Brain microvascular endothelial cell (primary cell): ENCODE measurements around the gene AHSG.

ENCODE experiments used
- DNase-seq: peaks from one replicate; pipeline ENCODE4 v3.0.0-alpha.2; 2020
- H3K27ac ChIP-seq: fragments of 250-450 bp; sonication (Bioruptor Pico); 2 replicates; pipeline ENCODE4 v1.5.1; 2020; ENCODE audit warnings: mild to moderate bottlenecking, moderate library complexity
- H3K27me3 ChIP-seq: fragments of 250-450 bp; sonication (Bioruptor Pico); replicated peaks from 2 replicates; pipeline ENCODE4 v1.5.1; 2020; ENCODE audit warnings: mild to moderate bottlenecking
- H3K36me3 ChIP-seq: fragments of 250-450 bp; sonication (Bioruptor Pico); replicated peaks from 2 replicates; pipeline ENCODE4 v1.5.1; 2020; ENCODE audit warnings: mild to moderate bottlenecking
- H3K4me3 ChIP-seq: 2 replicates; pipeline ENCODE4 v1.5.1; 2011; ENCODE audit warnings: low read depth, mild to moderate bottlenecking, control low read depth, low read length, moderate library complexity
- in situ Hi-C: cut with HindIII; loops from 2 replicates; pipeline ENCODE4 v1.10.0; 2017; ENCODE audit warnings: low sequenced_read_pairs, low pct_ligation_motif_present
- TF ChIP-seq, protein P1 (sequence below): IDR thresholded peaks from 2 replicates; pipeline ENCODE4 v1.5.1; 2011; ENCODE audit warnings: low read depth, mild to moderate bottlenecking, moderate library complexity, low read length, control low read depth, inconsistent platforms; ENCODE audit errors: missing control alignments

The AHSG gene

DNA sequence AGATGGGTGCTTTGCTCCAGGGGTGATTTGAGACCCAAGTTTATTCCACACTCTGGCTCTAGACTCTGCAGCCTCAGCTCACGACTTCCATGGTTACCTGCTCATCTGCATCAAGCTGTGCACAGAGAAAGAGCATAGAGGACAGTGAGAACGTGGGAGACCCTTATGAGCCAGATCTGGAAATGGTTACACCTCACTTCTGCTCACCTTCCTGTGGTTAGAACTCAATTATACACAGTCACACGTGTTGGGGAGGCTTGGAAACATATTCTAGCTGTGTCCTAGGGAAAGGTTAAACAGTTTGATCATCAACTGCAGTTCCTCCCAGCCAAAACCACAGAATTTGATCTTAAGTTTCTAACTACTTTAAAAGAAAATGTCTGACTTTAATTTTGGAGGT lies 29.2 kb downstream of the AHSG start:
- TF ChIP-seq, protein P1, sequence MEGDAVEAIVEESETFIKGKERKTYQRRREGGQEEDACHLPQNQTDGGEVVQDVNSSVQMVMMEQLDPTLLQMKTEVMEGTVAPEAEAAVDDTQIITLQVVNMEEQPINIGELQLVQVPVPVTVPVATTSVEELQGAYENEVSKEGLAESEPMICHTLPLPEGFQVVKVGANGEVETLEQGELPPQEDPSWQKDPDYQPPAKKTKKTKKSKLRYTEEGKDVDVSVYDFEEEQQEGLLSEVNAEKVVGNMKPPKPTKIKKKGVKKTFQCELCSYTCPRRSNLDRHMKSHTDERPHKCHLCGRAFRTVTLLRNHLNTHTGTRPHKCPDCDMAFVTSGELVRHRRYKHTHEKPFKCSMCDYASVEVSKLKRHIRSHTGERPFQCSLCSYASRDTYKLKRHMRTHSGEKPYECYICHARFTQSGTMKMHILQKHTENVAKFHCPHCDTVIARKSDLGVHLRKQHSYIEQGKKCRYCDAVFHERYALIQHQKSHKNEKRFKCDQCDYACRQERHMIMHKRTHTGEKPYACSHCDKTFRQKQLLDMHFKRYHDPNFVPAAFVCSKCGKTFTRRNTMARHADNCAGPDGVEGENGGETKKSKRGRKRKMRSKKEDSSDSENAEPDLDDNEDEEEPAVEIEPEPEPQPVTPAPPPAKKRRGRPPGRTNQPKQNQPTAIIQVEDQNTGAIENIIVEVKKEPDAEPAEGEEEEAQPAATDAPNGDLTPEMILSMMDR = no peak
- no peaks in the 10 kb centered on the region for H3K27me3 ChIP-seq
- H3K36me3 ChIP-seq = no peaks in the 10 kb centered on the region
- H3K27ac ChIP-seq = no peak overlapping the region
- DNase-seq = no peak
- H3K4me3 ChIP-seq = no peak overlapping the region
- in situ Hi-C loops = no loop called here

DNA sequence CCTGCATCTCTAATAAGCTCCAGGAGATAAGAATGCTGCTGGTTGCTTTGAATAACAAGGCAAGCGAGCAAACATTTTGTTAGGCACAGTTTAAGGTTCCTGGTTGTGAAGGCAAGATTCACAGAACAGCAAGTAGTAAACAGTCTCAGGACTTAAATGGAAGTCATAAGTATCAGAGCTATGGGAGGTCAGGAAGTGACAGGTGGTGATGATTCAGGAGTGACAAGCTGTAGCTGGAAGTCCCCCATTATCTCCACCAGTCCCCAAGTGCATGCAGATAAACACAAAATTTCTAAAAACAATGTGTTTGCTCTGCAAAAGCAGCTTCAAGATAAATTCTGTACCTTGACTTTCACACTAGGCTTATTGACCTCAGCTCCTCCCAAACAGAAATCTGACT lies 30.6 kb downstream of the AHSG start:
- in situ Hi-C loops = no loop called here
- Histone ChIP-seq H3K27me3 (no peaks in the 10 kb centered on the region), H3K36me3 (no peaks in the 10 kb centered on the region), H3K4me3 (no peak overlapping the region), H3K27ac (no peak overlapping the region)
- no peak for DNase-seq
- TF ChIP-seq, protein P1 = no peak

- no peak overlapping the region for H3K4me3 ChIP-seq
- TF ChIP-seq, protein P1 = no peak
- no peak overlapping the region for H3K27ac ChIP-seq
- H3K36me3 ChIP-seq = no peaks in the 10 kb centered on the region
- H3K27me3 ChIP-seq = no peaks in the 10 kb centered on the region
- DNase-seq = no peak
- in situ Hi-C loops = no loop called here
Measured at GRCh38 chr3:186644683-186645082, 31.8 kb downstream of the AHSG start.

GRCh38 chr3:186646106-186646505 lies 33.2 kb downstream of the AHSG start:
- TF ChIP-seq, protein P1 = no peak
- DNase-seq = no peak
- in situ Hi-C loops = no loop called here
- no peaks in the 10 kb centered on the region for H3K27me3 ChIP-seq
- H3K4me3 ChIP-seq = no peak overlapping the region
- H3K27ac ChIP-seq = no peak overlapping the region
- no peaks in the 10 kb centered on the region for H3K36me3 ChIP-seq

DNA sequence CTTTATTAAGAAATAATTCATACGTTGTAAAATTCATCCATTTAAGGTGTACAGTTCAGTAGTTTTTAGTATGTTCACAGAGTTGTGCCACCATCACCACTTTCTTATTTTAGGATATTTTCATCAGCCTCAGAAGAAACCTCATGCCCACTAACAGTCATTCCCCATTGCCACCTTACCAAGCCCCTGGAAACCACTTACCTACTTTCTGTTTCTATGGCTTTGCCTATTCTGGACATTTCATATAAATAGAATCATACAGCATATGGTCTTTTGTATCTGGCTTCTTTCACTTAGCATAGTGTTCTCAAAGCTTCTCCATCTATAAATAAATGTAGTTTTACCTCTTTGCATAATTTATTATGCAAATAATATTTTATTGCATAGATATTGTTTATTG lies 34.0 kb downstream of the AHSG start:
- TF ChIP-seq, protein P1 = no peak
- no peak overlapping the region for H3K27ac ChIP-seq
- in situ Hi-C loops = no loop called here
- no peak for DNase-seq
- no peaks in the 10 kb centered on the region for H3K27me3 ChIP-seq
- no peak overlapping the region for H3K4me3 ChIP-seq
- H3K36me3 ChIP-seq = no peaks in the 10 kb centered on the region

DNA sequence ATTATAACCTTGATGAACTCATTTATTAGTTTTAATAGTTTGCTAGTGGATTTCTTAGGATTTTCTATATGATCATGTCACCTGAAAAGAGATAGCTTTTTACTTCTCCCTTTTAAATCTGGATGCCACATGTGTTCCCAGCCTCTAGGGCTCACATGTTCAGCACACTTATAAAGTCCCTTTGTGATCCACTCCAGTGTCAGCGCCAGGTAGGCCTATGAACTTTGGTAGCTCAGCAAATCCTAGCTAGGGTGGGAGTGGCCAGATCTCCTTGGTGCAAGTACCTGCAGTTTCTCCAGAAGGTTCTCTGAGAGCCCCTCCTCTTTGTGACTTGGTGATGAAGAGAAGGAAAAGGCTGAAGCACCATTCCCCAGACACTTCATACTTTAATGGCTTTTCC lies 36.0 kb downstream of the AHSG start:
- Histone ChIP-seq H3K4me3 (no peak overlapping the region), H3K27me3 (no peaks in the 10 kb centered on the region), H3K36me3 (no peaks in the 10 kb centered on the region), H3K27ac (no peak overlapping the region)
- in situ Hi-C loops = no loop called here
- TF ChIP-seq, protein P1 = no peak
- no peak for DNase-seq
